ENCODE measurements around the gene EVA1B. TPM values are rescaled to one million over a fixed set of nuclear protein-coding genes. Genes with fewer than 3 reads are reported as not detected.

EVA1B gene
- total and polyA plus RNA-seq, 4 donors, result 31.2 to 59.5 (median 33.7) TPM

DNA sequence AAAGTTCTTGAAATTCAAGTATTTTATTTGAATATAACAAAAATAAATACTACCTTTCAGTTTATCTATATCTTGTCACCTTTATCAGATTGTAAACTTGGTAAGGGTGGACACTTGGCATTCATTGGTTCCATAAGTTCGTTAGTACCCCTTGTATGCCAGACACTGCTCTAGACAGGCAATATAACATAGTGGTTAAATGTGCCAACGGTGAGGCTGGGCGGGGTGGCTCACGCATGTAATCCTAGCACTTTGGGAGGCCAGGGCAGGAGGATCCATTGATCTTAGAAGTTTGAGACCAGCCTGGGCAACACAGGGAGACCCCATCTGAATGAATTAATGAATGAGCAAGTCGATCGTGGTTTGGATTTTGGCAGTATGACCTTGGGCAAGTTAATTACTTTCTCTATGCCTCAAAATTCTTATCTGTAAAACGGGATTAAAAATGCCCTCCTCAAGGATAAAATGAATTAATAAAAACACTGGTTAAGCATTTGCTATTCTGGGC is 43.6 kb downstream of the EVA1B start:
- H3K27me3 ChIP-seq (ENCODE audit: control insufficient read depth in 3 of 3, insufficient read depth in 3 of 3, low read length in 2 of 3), result no peaks in the 10 kb centered on the region

DNA sequence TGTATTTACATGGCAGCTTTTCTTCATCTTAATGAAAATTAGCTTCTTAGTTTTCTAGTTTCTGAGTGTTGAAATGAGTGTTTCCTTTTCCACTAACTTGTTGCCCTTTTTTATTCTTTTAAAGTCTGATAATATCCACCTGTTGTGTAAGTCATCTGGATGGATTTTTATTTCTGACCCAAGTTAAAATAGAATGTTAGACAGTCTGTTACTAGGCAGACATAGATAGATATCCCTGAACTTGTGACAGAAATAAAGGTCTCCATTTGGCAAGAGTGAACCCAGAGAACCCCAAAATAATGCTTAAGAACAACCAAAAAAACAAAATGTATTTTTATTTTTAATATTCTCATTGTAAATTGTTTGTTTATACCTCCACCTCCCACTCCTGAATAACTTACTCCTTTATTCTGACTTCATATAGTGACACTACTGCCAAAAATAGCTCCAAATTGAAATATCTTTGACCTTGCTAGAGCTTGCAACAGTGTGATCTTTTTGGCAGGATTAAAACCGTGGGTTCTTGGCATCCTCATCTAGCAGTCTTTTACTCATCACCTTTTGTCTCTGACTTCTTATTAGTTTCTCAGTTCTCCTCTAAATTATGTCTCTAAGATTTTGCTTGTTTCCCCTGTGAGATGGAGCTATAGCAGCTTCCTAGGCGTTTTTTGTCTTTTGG is 44.2 kb downstream of the EVA1B start:
- peaks cover 8 to 16% (median 10%) of the 10 kb centered on the region in 4 donors for H3K36me3 ChIP-seq (ENCODE audit: control insufficient read depth in 4 of 4, insufficient read depth in 4 of 4, low read length in 4 of 4)
- TF ChIP-seq, protein P1, sequence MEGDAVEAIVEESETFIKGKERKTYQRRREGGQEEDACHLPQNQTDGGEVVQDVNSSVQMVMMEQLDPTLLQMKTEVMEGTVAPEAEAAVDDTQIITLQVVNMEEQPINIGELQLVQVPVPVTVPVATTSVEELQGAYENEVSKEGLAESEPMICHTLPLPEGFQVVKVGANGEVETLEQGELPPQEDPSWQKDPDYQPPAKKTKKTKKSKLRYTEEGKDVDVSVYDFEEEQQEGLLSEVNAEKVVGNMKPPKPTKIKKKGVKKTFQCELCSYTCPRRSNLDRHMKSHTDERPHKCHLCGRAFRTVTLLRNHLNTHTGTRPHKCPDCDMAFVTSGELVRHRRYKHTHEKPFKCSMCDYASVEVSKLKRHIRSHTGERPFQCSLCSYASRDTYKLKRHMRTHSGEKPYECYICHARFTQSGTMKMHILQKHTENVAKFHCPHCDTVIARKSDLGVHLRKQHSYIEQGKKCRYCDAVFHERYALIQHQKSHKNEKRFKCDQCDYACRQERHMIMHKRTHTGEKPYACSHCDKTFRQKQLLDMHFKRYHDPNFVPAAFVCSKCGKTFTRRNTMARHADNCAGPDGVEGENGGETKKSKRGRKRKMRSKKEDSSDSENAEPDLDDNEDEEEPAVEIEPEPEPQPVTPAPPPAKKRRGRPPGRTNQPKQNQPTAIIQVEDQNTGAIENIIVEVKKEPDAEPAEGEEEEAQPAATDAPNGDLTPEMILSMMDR (IDR thresholded peaks at IDR 0.05; ENCODE audit: control extremely low read depth, extremely low read depth), result no peak
- no peak overlapping the region for H3K4me3 ChIP-seq
- H3K27ac ChIP-seq (ENCODE audit: low read depth in 1 of 2, low read length in 1 of 2), result peak overlapping the region in 1 of 2 donors; percentile 73
- no peaks in the 10 kb centered on the region for H3K9me3 ChIP-seq (ENCODE audit: control insufficient read depth in 4 of 4, insufficient read depth in 3 of 4, low read length in 3 of 4)
- DNase-seq (no peak), ATAC-seq (ENCODE audit: insufficient read depth, low FRiP score) (no peak)
- H3K9ac ChIP-seq (ENCODE audit: insufficient read depth in 1 of 2, low read length in 2 of 2), result no peak overlapping the region
- 55 to 80% methylated on average over 2 of the region's 2 CpGs for WGBS, 2 donors
- peaks cover 0 to 7% (median 2%) of the 10 kb centered on the region in 5 donors for H3K4me1 ChIP-seq (ENCODE audit: control insufficient read depth in 5 of 5, insufficient read depth in 5 of 5, low read length in 5 of 5)
- H3K27me3 ChIP-seq (ENCODE audit: control insufficient read depth in 3 of 3, insufficient read depth in 3 of 3, low read length in 2 of 3), result no peaks in the 10 kb centered on the region

More for the DNA sequence above, 43.6 kb downstream of the EVA1B start:
- no peak for ATAC-seq (ENCODE audit: insufficient read depth, low FRiP score)
- H3K27ac ChIP-seq (ENCODE audit: low read depth in 1 of 2, low read length in 1 of 2), result peak overlapping the region in 1 of 2 donors; percentile 72
- no peaks in the 10 kb centered on the region for H3K9me3 ChIP-seq (ENCODE audit: control insufficient read depth in 4 of 4, insufficient read depth in 3 of 4, low read length in 3 of 4)
- peaks cover 0 to 10% (median 2%) of the 10 kb centered on the region in 5 donors for H3K4me1 ChIP-seq (ENCODE audit: control insufficient read depth in 5 of 5, insufficient read depth in 5 of 5, low read length in 5 of 5)
- no peak for DNase-seq
- no peak overlapping the region for H3K4me3 ChIP-seq
- no peak overlapping the region for H3K9ac ChIP-seq (ENCODE audit: insufficient read depth in 1 of 2, low read length in 2 of 2)
- WGBS, 2 donors, result 85 to 86% methylated on average over 7 of the region's 7 CpGs
- peaks cover 6 to 20% (median 10%) of the 10 kb centered on the region in 4 donors for H3K36me3 ChIP-seq (ENCODE audit: control insufficient read depth in 4 of 4, insufficient read depth in 4 of 4, low read length in 4 of 4)
- TF ChIP-seq, protein P1 (IDR thresholded peaks at IDR 0.05; ENCODE audit: control extremely low read depth, extremely low read depth), result no peak

DNA sequence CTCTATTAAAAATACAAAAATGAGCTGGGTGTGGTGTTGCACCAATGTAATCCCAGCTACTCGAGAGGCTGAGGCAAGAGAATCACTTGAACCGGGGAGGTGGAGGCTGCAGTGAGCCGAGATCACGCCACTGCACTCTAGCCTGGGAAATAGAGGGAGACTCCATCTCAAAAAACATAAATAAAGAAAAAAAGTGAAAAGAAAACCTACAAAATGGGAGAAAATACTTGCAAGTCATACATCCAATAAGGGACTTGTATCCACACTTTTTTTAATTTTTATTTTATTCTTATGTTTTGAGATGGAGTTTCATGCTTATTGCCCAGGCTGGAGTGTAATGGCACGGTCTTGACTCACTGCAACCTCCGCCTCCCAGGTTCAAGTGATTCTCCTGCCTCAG is 46.8 kb downstream of the EVA1B start:
- DNase-seq (no peak), ATAC-seq (ENCODE audit: insufficient read depth, low FRiP score) (no peak)
- TF ChIP-seq, protein P1 (IDR thresholded peaks at IDR 0.05; ENCODE audit: control extremely low read depth, extremely low read depth), result no peak
- H3K36me3 ChIP-seq (ENCODE audit: control insufficient read depth in 4 of 4, insufficient read depth in 4 of 4, low read length in 4 of 4), result peaks cover 0 to 9% (median 6%) of the 10 kb centered on the region in 4 donors
- 96 to 98% methylated on average over 6 of the region's 6 CpGs for WGBS, 2 donors
- H3K9me3 ChIP-seq (ENCODE audit: control insufficient read depth in 4 of 4, insufficient read depth in 3 of 4, low read length in 3 of 4), result no peaks in the 10 kb centered on the region
- no peak overlapping the region for H3K9ac ChIP-seq (ENCODE audit: insufficient read depth in 1 of 2, low read length in 2 of 2)
- H3K4me1 ChIP-seq (ENCODE audit: control insufficient read depth in 5 of 5, insufficient read depth in 5 of 5, low read length in 5 of 5), result peaks cover 0 to 14% (median 2%) of the 10 kb centered on the region in 5 donors
- no peak overlapping the region for H3K27ac ChIP-seq (ENCODE audit: low read depth in 1 of 2, low read length in 1 of 2)
- H3K4me3 ChIP-seq, result no peak overlapping the region
- no peaks in the 10 kb centered on the region for H3K27me3 ChIP-seq (ENCODE audit: control insufficient read depth in 3 of 3, insufficient read depth in 3 of 3, low read length in 2 of 3)

Data from lung (tissue), 12 donors.